ENCODE data around the gene ST3GAL4. TPM values are rescaled to one million over a fixed set of nuclear protein-coding genes. Genes with fewer than 3 reads are reported as not detected.
A peak's percentile ranks its signal among the peaks of the same experiment; 100 is the strongest.

Gene ST3GAL4
- total RNA-seq, 2 donors from 2014 or later = 57.1 to 109 TPM

- DNase-seq (no peak), ATAC-seq (no peak)
- intact Hi-C loops (cut with DNase I) = loop anchor here in 1 of 2 donors (10.0 kb wide), 1 partner anchor 898 kb away; no protein-coding TSS in a partner anchor
Observed at GRCh38 chr11:126446581-126446980, 91.1 kb downstream of the ST3GAL4 start.

GRCh38 chr11:126450198-126450597, 94.7 kb downstream of the ST3GAL4 start:
- ATAC-seq (no peak), DNase-seq (no peak)
- intact Hi-C loops (cut with DNase I) = no loop called here

GRCh38 chr11:126450806-126451205, 95.3 kb downstream of the ST3GAL4 start:
- DNase-seq = no peak
- intact Hi-C loops (cut with DNase I) = no loop called here

GRCh38 chr11:126451211-126451802, 95.8 kb downstream of the ST3GAL4 start:
- intact Hi-C loops (cut with DNase I) = no loop called here
- ATAC-seq (no peak), DNase-seq (no peak)

More at GRCh38 chr11:126450806-126451205, 95.3 kb downstream of the ST3GAL4 start:
- no peak for ATAC-seq

GRCh38 chr11:126452241-126453101, 97.0 kb downstream of the ST3GAL4 start:
- intact Hi-C loops (cut with DNase I) = no loop called here
- no peak for DNase-seq
- peak in 1 of 2 donors; percentile 33 for ATAC-seq

GRCh38 chr11:126456089-126456488, 100.6 kb downstream of the ST3GAL4 start:
- no peak for ATAC-seq
- intact Hi-C loops (cut with DNase I) = no loop called here

GRCh38 chr11:126456783-126457542, 101.5 kb downstream of the ST3GAL4 start:
- ATAC-seq = no peak
- no peak for DNase-seq
- intact Hi-C loops (cut with DNase I) = loop anchor here in 1 of 2 donors (1.0 kb wide), 1 partner anchor 15 kb away; no protein-coding TSS in a partner anchor

More at GRCh38 chr11:126456089-126456488, 100.6 kb downstream of the ST3GAL4 start:
- no peak for DNase-seq

GRCh38 chr11:126457817-126458216, 102.3 kb downstream of the ST3GAL4 start:
- intact Hi-C loops (cut with DNase I) = loop anchor here in 1 of 2 donors (1.0 kb wide), 1 partner anchor 16 kb away; no protein-coding TSS in a partner anchor
- no peak for DNase-seq
- no peak for ATAC-seq

- intact Hi-C loops (cut with DNase I) = no loop called here
- ATAC-seq (peak in 1 of 2 donors; percentile 27), DNase-seq (no peak)
Observed at GRCh38 chr11:126459691-126460281, 104.3 kb downstream of the ST3GAL4 start.

GRCh38 chr11:126460417-126461095, 105.1 kb downstream of the ST3GAL4 start:
- ATAC-seq = peak; percentile 27 to 28
- DNase-seq = no peak
- intact Hi-C loops (cut with DNase I) = no loop called here

- DNase-seq = no peak
- no peak for ATAC-seq
- intact Hi-C loops (cut with DNase I) = no loop called here
Observed at GRCh38 chr11:126461096-126461440, 105.6 kb downstream of the ST3GAL4 start.

GRCh38 chr11:126461996-126462395, 106.5 kb downstream of the ST3GAL4 start:
- ATAC-seq = no peak
- intact Hi-C loops (cut with DNase I) = no loop called here
- DNase-seq = no peak

- ATAC-seq (no peak), DNase-seq (no peak)
- intact Hi-C loops (cut with DNase I) = no loop called here
Observed at GRCh38 chr11:126462422-126462821, 106.9 kb downstream of the ST3GAL4 start.

Other genes starting within 250 kb of the ST3GAL4 start
- gene RPUSD4, start 144.0 kb upstream of the ST3GAL4 start, total RNA-seq = 10 to 100 TPM; 18.9 to 19.2 TPM
- 10 to 100 TPM; 14.8 to 19.1 TPM for gene FAM118B, start 143.9 kb upstream of the ST3GAL4 start, total RNA-seq
- 10 to 100 TPM; 65.1 to 95.7 TPM for gene SRPRA, start 86.8 kb upstream of the ST3GAL4 start, total RNA-seq
- gene FOXRED1, start 86.5 kb upstream of the ST3GAL4 start, total RNA-seq = 10 to 100 TPM; 21.0 to 25.3 TPM
- 1 to 10 TPM; 7.6 to 8.7 TPM for gene TIRAP, start 72.6 kb upstream of the ST3GAL4 start, total RNA-seq
- 10 to 100 TPM; 11.3 to 13.1 TPM for gene DCPS, start 51.6 kb upstream of the ST3GAL4 start, total RNA-seq

Measured in left cardiac atrium (tissue), 4 donors.